ENCODE results near the gene ARHGEF12.

DNA sequence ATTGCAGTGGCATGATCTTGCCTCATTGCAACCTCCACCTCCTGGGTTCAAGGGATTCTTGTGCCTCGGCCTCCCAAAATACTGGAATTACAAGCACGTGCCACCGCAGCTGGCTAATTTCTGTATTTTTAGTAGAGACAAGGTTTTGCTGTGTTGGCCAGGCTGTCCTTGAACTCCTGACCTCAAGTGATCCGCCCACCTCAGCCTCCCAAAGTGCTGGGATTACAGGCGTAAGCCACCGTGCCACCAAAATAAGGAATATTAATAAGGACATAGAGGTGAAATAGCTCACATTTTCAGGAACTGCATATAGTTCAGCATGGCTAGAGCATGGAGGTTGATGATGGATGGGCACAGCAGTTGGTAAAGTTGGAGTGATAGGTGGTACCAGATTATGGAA, 21.4 kb downstream of the ARHGEF12 start:
- TF ChIP-seq, protein P1, sequence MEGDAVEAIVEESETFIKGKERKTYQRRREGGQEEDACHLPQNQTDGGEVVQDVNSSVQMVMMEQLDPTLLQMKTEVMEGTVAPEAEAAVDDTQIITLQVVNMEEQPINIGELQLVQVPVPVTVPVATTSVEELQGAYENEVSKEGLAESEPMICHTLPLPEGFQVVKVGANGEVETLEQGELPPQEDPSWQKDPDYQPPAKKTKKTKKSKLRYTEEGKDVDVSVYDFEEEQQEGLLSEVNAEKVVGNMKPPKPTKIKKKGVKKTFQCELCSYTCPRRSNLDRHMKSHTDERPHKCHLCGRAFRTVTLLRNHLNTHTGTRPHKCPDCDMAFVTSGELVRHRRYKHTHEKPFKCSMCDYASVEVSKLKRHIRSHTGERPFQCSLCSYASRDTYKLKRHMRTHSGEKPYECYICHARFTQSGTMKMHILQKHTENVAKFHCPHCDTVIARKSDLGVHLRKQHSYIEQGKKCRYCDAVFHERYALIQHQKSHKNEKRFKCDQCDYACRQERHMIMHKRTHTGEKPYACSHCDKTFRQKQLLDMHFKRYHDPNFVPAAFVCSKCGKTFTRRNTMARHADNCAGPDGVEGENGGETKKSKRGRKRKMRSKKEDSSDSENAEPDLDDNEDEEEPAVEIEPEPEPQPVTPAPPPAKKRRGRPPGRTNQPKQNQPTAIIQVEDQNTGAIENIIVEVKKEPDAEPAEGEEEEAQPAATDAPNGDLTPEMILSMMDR (IDR thresholded peaks at IDR 0.05 in 4 of 5, conservative IDR thresholded peaks at IDR 0.05 in 1 of 5), result no peak
- TF ChIP-seq POLR2A (IDR thresholded peaks at IDR 0.05), result no peak
